Measurements from ENCODE around the gene LRIG3.

The LRIG3 gene

GRCh38 chr12:58923781-58924180 lies 3.5 kb upstream of the LRIG3 start:
- H3K4me3 ChIP-seq (ENCODE audit: low read depth, low read length), result no peak overlapping the region
- no peak for DNase-seq (ENCODE audit: low read depth)
- TF ChIP-seq CTCF (IDR thresholded peaks at IDR 0.05; ENCODE audit: insufficient read depth, low read depth, low read length, missing control alignments), result no peak

GRCh38 chr12:58922849-58923248 lies 2.5 kb upstream of the LRIG3 start:
- TF ChIP-seq CTCF (IDR thresholded peaks at IDR 0.05; ENCODE audit: insufficient read depth, low read depth, low read length, missing control alignments), result no peak
- H3K4me3 ChIP-seq (ENCODE audit: low read depth, low read length), result no peak overlapping the region
- no peak for DNase-seq (ENCODE audit: low read depth)

GRCh38 chr12:58920961-58921861 lies 907 bp upstream of the LRIG3 start:
- H3K4me3 ChIP-seq (ENCODE audit: low read depth, low read length), result peak overlapping the region; percentile 90
- peak; percentile 46 for DNase-seq (ENCODE audit: low read depth)
- TF ChIP-seq CTCF (IDR thresholded peaks at IDR 0.05; ENCODE audit: insufficient read depth, low read depth, low read length, missing control alignments), result no peak

GRCh38 chr12:58919231-58920101 lies 838 bp downstream of the LRIG3 start:
- TF ChIP-seq CTCF (IDR thresholded peaks at IDR 0.05; ENCODE audit: insufficient read depth, low read depth, low read length, missing control alignments), result no peak
- peak; percentile 80 for DNase-seq (ENCODE audit: low read depth)
- peak overlapping the region; percentile 90 for H3K4me3 ChIP-seq (ENCODE audit: low read depth, low read length)

GRCh38 chr12:58918469-58918844 lies 1.8 kb downstream of the LRIG3 start:
- peak overlapping the region; percentile 90 for H3K4me3 ChIP-seq (ENCODE audit: low read depth, low read length)
- DNase-seq (ENCODE audit: low read depth), result no peak
- no peak for TF ChIP-seq CTCF (IDR thresholded peaks at IDR 0.05; ENCODE audit: insufficient read depth, low read depth, low read length, missing control alignments)

- H3K4me3 ChIP-seq (ENCODE audit: low read depth, low read length), result peak overlapping the region; percentile 90
- DNase-seq (ENCODE audit: low read depth), result peak; percentile 44
- TF ChIP-seq CTCF (IDR thresholded peaks at IDR 0.05; ENCODE audit: insufficient read depth, low read depth, low read length, missing control alignments), result no peak
Observed at GRCh38 chr12:58917699-58918468, 2.4 kb downstream of the LRIG3 start.
